IPS DF 6.9 (cell line): ENCODE data around the gene EPAS1.

Experiments used
- DNase-seq: peaks from one replicate; pipeline ENCODE4 v3.0.0-alpha.2; 2013; ENCODE audit warnings: low read depth, low spot score
- H3K27ac ChIP-seq: one replicate; pipeline ENCODE4 v1.5.1; 2013; ENCODE audit warnings: low read length, control low read depth
- H3K27me3 ChIP-seq: 2 replicates; pipeline ENCODE4 v1.6.1; 2013; ENCODE audit warnings: mild to moderate bottlenecking, low read length; ENCODE audit not compliant: control insufficient read depth, insufficient read depth
- H3K36me3 ChIP-seq: 2 replicates; pipeline ENCODE4 v1.6.1; 2013; ENCODE audit warnings: low read length; ENCODE audit not compliant: control insufficient read depth, insufficient read depth
- H3K4me1 ChIP-seq: 2 replicates; pipeline ENCODE4 v1.6.1; 2013; ENCODE audit warnings: low read length; ENCODE audit not compliant: control insufficient read depth, insufficient read depth
- H3K4me3 ChIP-seq: 2 replicates; pipeline ENCODE4 v1.5.1; 2013; ENCODE audit warnings: mild to moderate bottlenecking, low read length
- H3K9me3 ChIP-seq: 2 replicates; pipeline ENCODE4 v1.6.1; 2013; ENCODE audit warnings: low read length, inconsistent platforms; ENCODE audit not compliant: control insufficient read depth, insufficient read depth
- WGBS: extraction: QIAGEN DNeasy Blood & Tissue Kit; methylation state at CpG from one replicate; pipeline ENCODE4 v1.1.7; 2013; ENCODE audit warnings: mixed read lengths, missing lambda C conversion rate; ENCODE audit not compliant: insufficient read length, insufficient coverage; 5-methylcytosine and 5-hydroxymethylcytosine counted together

The EPAS1 gene

DNA sequence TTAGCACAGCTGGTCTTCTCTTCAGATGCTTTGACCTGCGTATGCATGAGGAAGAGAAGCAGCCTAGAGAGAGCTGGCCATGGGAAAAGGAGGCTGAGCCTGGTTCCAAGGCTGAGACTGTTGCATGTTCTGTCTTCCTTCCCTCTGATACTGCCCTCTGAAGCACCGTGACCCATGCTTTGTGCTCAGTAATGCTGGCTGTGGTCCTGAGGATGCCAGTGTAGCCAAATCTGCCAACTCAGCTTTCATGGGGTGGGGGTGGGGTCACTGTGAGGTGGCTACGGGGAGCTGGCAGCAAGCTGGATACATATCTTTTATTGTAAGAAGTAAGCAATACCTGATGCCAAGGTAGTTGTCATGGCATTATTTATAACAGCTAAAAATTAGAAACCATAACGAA, 41.5 kb downstream of the EPAS1 start:
- Histone ChIP-seq H3K9me3 (no peaks in the 10 kb centered on the region), H3K4me3 (no peak overlapping the region), H3K36me3 (no peaks in the 10 kb centered on the region), H3K27me3 (no peaks in the 10 kb centered on the region), H3K4me1 (peaks cover 7% of the 10 kb centered on the region), H3K27ac (no peak overlapping the region)
- WGBS, result no CpG with 5 or more reads among the region's 4 CpGs
- DNase-seq, result no peak

DNA sequence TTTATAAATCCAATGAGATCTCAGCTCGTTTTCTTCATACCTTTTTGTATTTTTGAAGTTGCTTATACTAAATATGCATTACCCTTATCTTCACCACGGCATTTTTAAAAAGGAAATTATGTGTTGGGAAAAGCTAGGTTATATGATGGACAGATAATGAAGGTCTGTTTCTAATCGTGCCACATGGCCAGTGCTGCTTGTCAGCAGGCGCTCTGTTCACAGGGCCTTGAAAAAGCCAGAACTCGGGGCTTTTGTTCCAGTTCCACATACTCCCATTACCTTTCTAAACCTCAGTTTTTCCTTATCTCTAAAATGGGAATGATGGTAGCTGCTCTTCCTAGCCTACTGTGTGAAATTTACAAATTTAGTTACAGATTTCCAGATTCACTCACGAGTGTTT, 42.0 kb downstream of the EPAS1 start:
- Histone ChIP-seq H3K36me3 (no peaks in the 10 kb centered on the region), H3K27ac (no peak overlapping the region), H3K9me3 (no peaks in the 10 kb centered on the region), H3K27me3 (no peaks in the 10 kb centered on the region), H3K4me1 (peaks cover 7% of the 10 kb centered on the region), H3K4me3 (no peak overlapping the region)
- DNase-seq, result no peak
- WGBS, result no CpG with 5 or more reads among the region's 6 CpGs

DNA sequence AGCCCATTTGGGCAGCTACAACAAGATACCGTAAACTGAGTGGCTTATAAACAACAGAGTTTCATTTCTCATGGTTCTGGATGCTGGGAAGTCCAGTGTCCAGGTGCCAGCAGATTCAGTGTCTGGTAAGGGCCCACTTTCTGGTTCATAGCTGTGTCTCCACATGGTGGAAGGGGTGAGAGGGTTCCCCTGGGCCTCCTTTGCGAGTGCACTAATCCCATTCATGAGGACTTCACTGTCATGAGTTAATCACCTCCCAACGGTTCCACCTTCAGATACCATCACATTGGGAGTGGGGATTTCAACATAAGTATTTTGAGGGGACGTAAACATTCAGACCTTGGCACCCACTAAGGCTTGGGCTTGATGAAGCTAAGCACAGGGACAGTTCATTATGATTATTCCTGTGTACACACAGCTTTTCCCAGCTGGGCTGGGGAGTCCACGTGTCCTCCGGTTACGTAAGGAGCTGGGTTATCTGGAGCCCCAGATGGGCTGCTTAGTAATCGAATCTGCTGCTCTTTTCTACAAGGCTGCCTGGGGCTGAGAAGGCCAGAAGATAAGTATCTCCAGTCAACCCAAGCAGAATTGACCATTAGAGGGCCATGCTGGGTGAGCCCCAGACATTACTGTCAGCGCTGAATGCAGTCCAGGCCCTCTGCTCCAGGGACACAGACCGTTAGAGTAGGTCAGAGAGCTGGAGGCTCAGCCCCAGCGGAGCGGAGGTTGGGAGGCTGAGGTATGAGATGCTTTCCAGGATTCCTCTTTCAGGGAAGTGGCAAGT, 42.7 kb downstream of the EPAS1 start:
- no peaks in the 10 kb centered on the region for H3K36me3 ChIP-seq
- H3K4me1 ChIP-seq, result peaks cover 7% of the 10 kb centered on the region
- no peak overlapping the region for H3K4me3 ChIP-seq
- DNase-seq, result no peak
- WGBS, result no CpG with 5 or more reads among the region's 12 CpGs
- no peak overlapping the region for H3K27ac ChIP-seq
- H3K9me3 ChIP-seq, result no peaks in the 10 kb centered on the region
- H3K27me3 ChIP-seq, result no peaks in the 10 kb centered on the region

DNA sequence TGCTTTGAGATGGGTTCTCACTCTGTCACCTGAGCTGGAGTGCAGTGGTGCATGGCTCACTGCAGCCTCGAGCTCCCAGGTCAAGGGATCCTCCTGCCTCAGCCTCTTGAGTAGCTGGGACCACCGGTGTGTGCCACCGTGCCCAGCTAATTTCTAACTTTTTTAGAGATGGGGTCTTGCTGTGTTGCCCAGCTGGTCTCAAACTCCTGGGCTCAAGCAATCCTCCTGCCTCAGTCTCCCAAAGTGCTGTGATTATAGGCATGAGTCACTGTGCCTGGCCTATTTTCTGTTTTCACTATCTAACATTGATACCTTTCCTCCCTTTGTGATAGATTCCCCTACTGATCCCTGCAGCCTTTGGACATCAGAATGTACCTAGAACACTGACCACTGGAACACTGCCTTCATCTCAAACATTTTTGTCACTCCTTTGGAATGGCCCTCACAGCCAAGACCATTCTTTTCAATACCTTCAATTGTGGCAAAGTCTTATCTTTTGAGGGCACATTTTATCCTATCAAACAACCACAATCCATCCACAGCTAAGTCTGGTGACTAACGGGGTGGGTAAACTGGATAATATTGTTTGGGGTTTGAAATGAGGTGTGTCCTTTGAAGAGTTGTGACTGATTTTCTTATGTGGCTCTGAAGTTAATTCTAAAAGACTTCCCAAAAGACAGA, 43.7 kb downstream of the EPAS1 start:
- no peaks in the 10 kb centered on the region for H3K9me3 ChIP-seq
- no CpG with 5 or more reads among the region's 4 CpGs for WGBS
- H3K36me3 ChIP-seq, result no peaks in the 10 kb centered on the region
- peaks cover 5% of the 10 kb centered on the region for H3K4me1 ChIP-seq
- H3K27ac ChIP-seq, result no peak overlapping the region
- DNase-seq, result no peak
- no peaks in the 10 kb centered on the region for H3K27me3 ChIP-seq
- no peak overlapping the region for H3K4me3 ChIP-seq

DNA sequence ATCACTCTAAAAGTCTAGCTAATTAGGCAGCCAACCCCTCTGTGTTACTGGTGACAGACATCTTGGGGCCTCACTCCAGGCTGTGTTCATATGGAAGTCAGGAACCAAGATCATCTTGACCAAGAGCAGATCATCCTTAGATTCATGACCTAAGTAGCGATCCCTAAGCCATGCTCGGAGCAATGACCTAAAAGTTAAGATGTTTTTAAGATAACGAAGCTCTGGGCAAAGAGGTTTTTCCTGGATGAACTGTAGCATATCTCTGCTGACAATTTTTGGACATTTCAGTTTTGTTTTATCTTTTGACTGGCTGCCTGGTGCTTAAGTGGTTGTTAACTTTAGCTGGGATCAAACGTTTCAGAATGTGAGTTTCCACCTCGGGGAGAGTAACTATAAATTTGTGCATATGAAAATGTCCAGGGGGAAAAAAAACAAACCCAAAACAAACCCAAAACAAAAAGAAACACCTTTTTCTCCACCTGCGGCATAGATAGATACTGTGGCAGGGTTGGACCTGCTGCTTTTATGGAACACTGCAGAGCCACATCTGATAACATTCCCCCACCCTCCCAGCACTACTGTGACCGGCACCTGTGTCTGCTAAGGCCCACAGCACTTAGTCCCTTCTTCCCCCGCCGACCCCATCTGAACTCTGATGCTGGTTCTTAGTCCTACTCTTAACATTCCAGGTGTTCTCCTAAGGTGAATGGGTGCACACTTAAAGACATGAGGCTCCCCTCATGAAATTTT, 45.5 kb downstream of the EPAS1 start:
- Histone ChIP-seq H3K27ac (no peak overlapping the region), H3K4me1 (no peaks in the 10 kb centered on the region; the same call in 1 of the 2 replicates), H3K9me3 (no peaks in the 10 kb centered on the region), H3K36me3 (no peaks in the 10 kb centered on the region), H3K4me3 (no peak overlapping the region), H3K27me3 (no peaks in the 10 kb centered on the region; the same call in 1 of the 2 replicates)
- WGBS, result no CpG with 5 or more reads among the region's 9 CpGs
- no peak for DNase-seq

DNA sequence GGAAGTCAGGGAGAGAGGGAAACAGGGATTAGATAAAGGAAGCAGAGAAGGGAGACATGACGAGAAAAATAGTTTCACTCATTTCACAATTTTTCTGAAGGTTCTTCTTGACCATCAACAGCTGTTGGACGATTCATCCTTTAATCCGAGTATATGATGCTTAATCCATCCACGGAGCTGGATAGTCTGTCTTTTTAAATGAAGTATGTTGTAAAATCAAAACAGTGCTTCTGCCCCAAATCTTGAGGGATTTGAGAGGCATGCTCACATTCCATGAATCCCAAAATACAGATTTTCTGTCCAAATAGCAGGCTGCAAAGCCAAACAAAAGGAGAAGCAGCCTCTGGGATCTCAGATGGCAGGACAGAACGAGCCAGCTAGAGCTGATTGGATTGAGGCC, 47.5 kb downstream of the EPAS1 start:
- no CpG with 5 or more reads among the region's 5 CpGs for WGBS
- Histone ChIP-seq H3K4me3 (no peak overlapping the region), H3K36me3 (no peaks in the 10 kb centered on the region), H3K27me3 (no peaks in the 10 kb centered on the region; the same call in 1 of the 2 replicates), H3K9me3 (no peaks in the 10 kb centered on the region), H3K4me1 (no peaks in the 10 kb centered on the region), H3K27ac (no peak overlapping the region)
- no peak for DNase-seq

DNA sequence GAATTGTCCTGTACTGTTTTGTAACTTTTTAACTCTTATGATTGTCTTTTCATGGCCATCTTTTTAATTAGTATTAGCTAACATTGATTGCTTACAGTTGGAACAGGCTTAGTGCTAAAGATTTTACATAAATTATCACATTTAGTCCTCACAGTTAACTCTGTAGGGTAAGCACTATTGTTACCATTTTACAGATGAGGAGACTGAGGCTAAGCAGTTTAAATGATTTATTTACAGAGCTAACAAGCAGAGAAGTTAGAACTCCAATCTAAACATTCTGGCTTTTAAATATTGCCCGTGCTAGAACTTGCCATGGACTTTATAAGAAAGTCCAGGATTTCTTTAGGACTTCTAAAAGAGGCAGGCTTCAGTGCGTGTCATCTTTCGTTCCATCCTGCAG, 48.6 kb downstream of the EPAS1 start:
- no peaks in the 10 kb centered on the region for H3K4me1 ChIP-seq
- no CpG with 5 or more reads among the region's 3 CpGs for WGBS
- no peaks in the 10 kb centered on the region for H3K36me3 ChIP-seq
- no peaks in the 10 kb centered on the region; the same call in 1 of the 2 replicates for H3K27me3 ChIP-seq
- H3K27ac ChIP-seq, result no peak overlapping the region
- H3K4me3 ChIP-seq, result no peak overlapping the region
- no peak for DNase-seq
- no peaks in the 10 kb centered on the region for H3K9me3 ChIP-seq

DNA sequence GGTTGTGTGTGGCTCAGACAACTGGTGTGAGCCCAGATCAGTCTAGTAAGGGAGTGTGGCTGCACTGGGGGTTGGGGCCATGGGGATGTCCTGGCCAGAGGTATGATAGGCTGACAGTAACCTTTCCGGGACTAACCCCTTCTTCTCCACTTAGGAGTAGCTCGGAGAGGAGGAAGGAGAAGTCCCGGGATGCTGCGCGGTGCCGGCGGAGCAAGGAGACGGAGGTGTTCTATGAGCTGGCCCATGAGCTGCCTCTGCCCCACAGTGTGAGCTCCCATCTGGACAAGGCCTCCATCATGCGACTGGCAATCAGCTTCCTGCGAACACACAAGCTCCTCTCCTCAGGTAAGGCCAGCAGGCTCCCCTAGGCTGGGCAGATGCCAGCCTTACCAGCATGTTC, 49.5 kb downstream of the EPAS1 start:
- WGBS, result no CpG with 5 or more reads among the region's 10 CpGs
- Histone ChIP-seq H3K4me1 (peaks cover 1% of the 10 kb centered on the region; the same call in 1 of the 2 replicates), H3K36me3 (no peaks in the 10 kb centered on the region), H3K9me3 (no peaks in the 10 kb centered on the region), H3K4me3 (no peak overlapping the region), H3K27me3 (no peaks in the 10 kb centered on the region; the same call in 1 of the 2 replicates), H3K27ac (no peak overlapping the region)
- no peak for DNase-seq

DNA sequence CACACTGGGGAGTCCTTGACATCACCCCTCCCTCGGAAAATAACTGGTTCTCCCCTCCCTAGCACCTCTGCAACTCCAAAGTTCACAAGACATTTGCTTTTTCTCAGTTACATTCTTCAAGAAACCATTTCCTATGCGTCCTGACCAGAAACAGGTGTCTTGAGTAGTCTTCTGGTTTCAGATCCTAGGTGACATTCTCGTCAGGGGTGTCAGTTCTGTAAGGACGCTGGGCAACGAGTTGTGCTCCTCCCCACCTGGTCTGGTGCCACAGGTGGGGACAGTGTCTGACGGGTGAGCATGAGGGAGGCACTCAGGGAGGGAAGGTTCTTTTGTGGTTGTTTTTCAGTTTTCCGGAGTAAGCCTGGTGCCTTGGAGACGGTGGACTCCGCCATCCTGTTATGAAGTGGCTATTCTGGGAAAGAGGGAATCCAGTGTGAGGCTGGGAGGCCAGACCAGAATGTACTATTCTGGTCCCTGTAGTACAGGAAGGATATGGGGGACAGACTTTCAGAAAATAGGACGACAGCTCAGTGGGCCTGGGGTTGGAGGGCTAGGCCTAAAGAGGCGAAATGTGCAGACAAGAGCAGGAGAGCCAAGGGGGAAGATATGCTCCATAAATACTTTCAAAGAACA, 50.6 kb downstream of the EPAS1 start:
- no peak for DNase-seq
- Histone ChIP-seq H3K27ac (no peak overlapping the region), H3K4me3 (no peak overlapping the region), H3K9me3 (no peaks in the 10 kb centered on the region), H3K36me3 (no peaks in the 10 kb centered on the region), H3K27me3 (no peaks in the 10 kb centered on the region; the same call in 1 of the 2 replicates), H3K4me1 (peaks cover 1% of the 10 kb centered on the region; the same call in 1 of the 2 replicates)
- no CpG with 5 or more reads among the region's 11 CpGs for WGBS

DNA sequence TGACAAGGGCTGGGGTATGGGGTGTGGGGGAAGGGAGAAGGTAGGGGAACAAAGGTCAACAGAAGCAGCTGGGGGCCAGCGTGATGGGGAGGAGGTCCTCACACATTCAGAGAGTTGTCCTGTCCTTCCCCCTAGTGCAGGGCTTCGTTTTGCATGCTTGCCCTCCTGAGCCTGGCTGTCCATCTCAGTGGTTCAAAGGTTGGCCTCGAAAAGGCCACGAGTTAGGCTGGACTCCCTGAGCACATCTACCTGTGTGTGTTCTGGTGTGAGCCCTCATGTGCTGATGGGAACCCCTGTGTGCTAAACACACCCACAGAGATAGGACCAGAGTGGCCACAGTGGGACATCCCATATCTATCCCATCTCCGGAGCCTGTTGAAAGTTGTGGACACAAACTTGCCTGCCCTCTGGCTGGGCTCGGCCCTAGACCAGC, 51.9 kb downstream of the EPAS1 start:
- no peaks in the 10 kb centered on the region for H3K36me3 ChIP-seq
- no peaks in the 10 kb centered on the region; the same call in 1 of the 2 replicates for H3K27me3 ChIP-seq
- H3K4me1 ChIP-seq, result peaks cover 1% of the 10 kb centered on the region; the same call in 1 of the 2 replicates
- H3K27ac ChIP-seq, result no peak overlapping the region
- DNase-seq, result no peak
- H3K4me3 ChIP-seq, result no peak overlapping the region
- WGBS, result no CpG with 5 or more reads among the region's 6 CpGs
- no peaks in the 10 kb centered on the region for H3K9me3 ChIP-seq
